Keratinocyte (primary cell): ENCODE results near the gene SMOC1.

Source experiments
- CTCF ChIP-seq, 3 experiments: IDR thresholded peaks in 1 of 3; conservative IDR thresholded peaks in 1 of 3; optimal IDR thresholded peaks in 1 of 3; 2 replicates in 2 of 3; 3 replicates in 1 of 3; pipeline versions ENCODE3 to v1.5.1; 2011; ENCODE audit warnings: low read length in 3 of 3, mild to moderate bottlenecking in 3 of 3, moderate library complexity in 2 of 3, control low read depth in 1 of 3, inconsistent platforms in 1 of 3; ENCODE audit not compliant: insufficient read depth in 2 of 3; ENCODE audit errors: extremely low read depth in 1 of 3
- EZH2 ChIP-seq: IDR thresholded peaks from one replicate; pipeline ENCODE4 v1.6.1; 2012; ENCODE audit warnings: inconsistent platforms, mild to moderate bottlenecking, low read length, moderate library complexity

DNA sequence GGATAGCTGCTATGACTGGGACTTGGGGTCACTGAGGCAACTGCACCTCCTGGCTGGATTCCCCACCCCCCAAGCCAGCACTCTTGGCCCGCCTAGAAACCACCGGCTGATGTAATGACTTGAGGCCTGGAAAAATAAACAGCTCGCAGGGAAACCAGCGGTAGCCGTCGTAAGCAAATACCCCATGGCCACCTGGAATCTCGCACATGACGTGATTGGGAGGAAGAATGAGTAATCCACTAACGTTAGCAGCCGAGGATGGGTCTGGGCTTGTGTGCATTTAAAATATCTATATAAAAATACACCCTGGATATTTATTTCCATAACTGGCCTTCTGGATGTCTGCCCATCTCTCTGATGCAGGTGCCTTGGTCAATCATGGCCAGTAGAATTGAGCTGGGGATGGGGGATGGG, 120.1 kb downstream of the SMOC1 start:
- TF ChIP-seq CTCF (optimal IDR thresholded peaks at IDR 0.05 in 1 of 3, IDR thresholded peaks at IDR 0.05 in 1 of 3, conservative IDR thresholded peaks at IDR 0.05 in 1 of 3; ENCODE audit: extremely low read depth in 1 of 3, insufficient read depth in 2 of 3, low read length in 3 of 3) (no peak), EZH2 (no peak)
